ENCODE data around the gene ATP5ME.

DNA sequence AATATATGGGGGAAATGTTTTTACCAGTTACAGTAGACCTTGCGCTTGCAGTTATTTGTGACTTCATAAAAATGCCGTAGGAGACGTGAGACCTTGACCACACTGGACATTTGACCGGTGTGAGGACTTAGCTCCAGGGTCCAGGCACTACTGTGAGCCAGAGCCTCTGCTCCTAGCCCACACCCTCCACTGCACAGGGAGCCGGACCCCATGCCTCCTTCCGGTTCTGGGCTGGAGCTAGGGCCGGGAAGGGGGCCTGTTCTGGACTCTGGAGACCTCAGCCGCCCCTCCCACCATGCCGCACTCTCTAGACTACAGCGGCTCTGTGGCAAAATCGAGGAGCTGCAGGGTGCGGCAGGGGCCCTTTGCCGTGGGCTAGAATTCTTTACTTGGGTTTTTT lies 36.8 kb upstream of the ATP5ME start:
- no peak for TF ChIP-seq SPI1 (IDR thresholded peaks at IDR 0.05; ENCODE audit: borderline replicate concordance, low read depth)
- TF ChIP-seq, protein P1, sequence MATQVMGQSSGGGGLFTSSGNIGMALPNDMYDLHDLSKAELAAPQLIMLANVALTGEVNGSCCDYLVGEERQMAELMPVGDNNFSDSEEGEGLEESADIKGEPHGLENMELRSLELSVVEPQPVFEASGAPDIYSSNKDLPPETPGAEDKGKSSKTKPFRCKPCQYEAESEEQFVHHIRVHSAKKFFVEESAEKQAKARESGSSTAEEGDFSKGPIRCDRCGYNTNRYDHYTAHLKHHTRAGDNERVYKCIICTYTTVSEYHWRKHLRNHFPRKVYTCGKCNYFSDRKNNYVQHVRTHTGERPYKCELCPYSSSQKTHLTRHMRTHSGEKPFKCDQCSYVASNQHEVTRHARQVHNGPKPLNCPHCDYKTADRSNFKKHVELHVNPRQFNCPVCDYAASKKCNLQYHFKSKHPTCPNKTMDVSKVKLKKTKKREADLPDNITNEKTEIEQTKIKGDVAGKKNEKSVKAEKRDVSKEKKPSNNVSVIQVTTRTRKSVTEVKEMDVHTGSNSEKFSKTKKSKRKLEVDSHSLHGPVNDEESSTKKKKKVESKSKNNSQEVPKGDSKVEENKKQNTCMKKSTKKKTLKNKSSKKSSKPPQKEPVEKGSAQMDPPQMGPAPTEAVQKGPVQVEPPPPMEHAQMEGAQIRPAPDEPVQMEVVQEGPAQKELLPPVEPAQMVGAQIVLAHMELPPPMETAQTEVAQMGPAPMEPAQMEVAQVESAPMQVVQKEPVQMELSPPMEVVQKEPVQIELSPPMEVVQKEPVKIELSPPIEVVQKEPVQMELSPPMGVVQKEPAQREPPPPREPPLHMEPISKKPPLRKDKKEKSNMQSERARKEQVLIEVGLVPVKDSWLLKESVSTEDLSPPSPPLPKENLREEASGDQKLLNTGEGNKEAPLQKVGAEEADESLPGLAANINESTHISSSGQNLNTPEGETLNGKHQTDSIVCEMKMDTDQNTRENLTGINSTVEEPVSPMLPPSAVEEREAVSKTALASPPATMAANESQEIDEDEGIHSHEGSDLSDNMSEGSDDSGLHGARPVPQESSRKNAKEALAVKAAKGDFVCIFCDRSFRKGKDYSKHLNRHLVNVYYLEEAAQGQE (IDR thresholded peaks at IDR 0.05; ENCODE audit: insufficient replicate concordance, low read depth) = no peak
- TF ChIP-seq, protein P2, sequence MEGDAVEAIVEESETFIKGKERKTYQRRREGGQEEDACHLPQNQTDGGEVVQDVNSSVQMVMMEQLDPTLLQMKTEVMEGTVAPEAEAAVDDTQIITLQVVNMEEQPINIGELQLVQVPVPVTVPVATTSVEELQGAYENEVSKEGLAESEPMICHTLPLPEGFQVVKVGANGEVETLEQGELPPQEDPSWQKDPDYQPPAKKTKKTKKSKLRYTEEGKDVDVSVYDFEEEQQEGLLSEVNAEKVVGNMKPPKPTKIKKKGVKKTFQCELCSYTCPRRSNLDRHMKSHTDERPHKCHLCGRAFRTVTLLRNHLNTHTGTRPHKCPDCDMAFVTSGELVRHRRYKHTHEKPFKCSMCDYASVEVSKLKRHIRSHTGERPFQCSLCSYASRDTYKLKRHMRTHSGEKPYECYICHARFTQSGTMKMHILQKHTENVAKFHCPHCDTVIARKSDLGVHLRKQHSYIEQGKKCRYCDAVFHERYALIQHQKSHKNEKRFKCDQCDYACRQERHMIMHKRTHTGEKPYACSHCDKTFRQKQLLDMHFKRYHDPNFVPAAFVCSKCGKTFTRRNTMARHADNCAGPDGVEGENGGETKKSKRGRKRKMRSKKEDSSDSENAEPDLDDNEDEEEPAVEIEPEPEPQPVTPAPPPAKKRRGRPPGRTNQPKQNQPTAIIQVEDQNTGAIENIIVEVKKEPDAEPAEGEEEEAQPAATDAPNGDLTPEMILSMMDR (IDR thresholded peaks at IDR 0.05; ENCODE audit: insufficient read depth, low read length) = no peak
